Midbrain (tissue), 1 donor: ENCODE measurements around the gene CHRM4.

Experiments used
- DNase-seq: peaks from one replicate; lab custom pipeline; 2025; lab: John Stamatoyannopoulos, UW

The CHRM4 gene

GRCh38 chr11:46402957-46403902 is 11.7 kb upstream of the CHRM4 start:
- no peak for DNase-seq

- DNase-seq, result no peak
Measured at GRCh38 chr11:46397526-46397925, 6.0 kb upstream of the CHRM4 start.

GRCh38 chr11:46393759-46394158 is 2.2 kb upstream of the CHRM4 start:
- no peak for DNase-seq

- DNase-seq, result no peak
Measured at GRCh38 chr11:46393231-46393616, 1.6 kb upstream of the CHRM4 start.

GRCh38 chr11:46392421-46393230 is 1.1 kb upstream of the CHRM4 start:
- peak; percentile 74 for DNase-seq

GRCh38 chr11:46391186-46391577 is 394 bp downstream of the CHRM4 start:
- DNase-seq, result no peak

GRCh38 chr11:46390331-46391171 is 1.0 kb downstream of the CHRM4 start:
- no peak for DNase-seq

- DNase-seq, result peak; percentile 49
Measured at GRCh38 chr11:46389450-46390330, 1.9 kb downstream of the CHRM4 start.

GRCh38 chr11:46388619-46389449 is 2.7 kb downstream of the CHRM4 start:
- no peak for DNase-seq

- no peak for DNase-seq
Measured at GRCh38 chr11:46387919-46388618, 3.5 kb downstream of the CHRM4 start.

- DNase-seq, result no peak
Measured at GRCh38 chr11:46387456-46387855, 4.1 kb downstream of the CHRM4 start.

GRCh38 chr11:46386674-46387073 is 4.9 kb downstream of the CHRM4 start:
- DNase-seq, result no peak

GRCh38 chr11:46386005-46386578 is 5.5 kb downstream of the CHRM4 start:
- no peak for DNase-seq

GRCh38 chr11:46385169-46386004 is 6.2 kb downstream of the CHRM4 start:
- DNase-seq, result no peak

- DNase-seq, result no peak
Measured at GRCh38 chr11:46383974-46384701, 7.4 kb downstream of the CHRM4 start.

- no peak for DNase-seq
Measured at GRCh38 chr11:46383404-46383758, 8.2 kb downstream of the CHRM4 start.

- peak; percentile 9 for DNase-seq
Measured at GRCh38 chr11:46382646-46383403, 8.8 kb downstream of the CHRM4 start.
